GM21737 (cell line): Measurements from ENCODE around the gene MYO1H.

Source experiments
- ATAC-seq: cut with Tn5 transposase; IDR thresholded peaks from one replicate; pipeline ENCODE4 v1.9.1; 2021; ENCODE audit warnings: mild to moderate bottlenecking, moderate library complexity; ENCODE audit not compliant: unreplicated experiment

Gene MYO1H

GRCh38 chr12:109447482-109447881 lies 99.8 kb downstream of the MYO1H start:
- ATAC-seq: no peak

- ATAC-seq: no peak
These were observed 100.6 kb downstream of the MYO1H start for GRCh38 chr12:109448272-109448671.

DNA sequence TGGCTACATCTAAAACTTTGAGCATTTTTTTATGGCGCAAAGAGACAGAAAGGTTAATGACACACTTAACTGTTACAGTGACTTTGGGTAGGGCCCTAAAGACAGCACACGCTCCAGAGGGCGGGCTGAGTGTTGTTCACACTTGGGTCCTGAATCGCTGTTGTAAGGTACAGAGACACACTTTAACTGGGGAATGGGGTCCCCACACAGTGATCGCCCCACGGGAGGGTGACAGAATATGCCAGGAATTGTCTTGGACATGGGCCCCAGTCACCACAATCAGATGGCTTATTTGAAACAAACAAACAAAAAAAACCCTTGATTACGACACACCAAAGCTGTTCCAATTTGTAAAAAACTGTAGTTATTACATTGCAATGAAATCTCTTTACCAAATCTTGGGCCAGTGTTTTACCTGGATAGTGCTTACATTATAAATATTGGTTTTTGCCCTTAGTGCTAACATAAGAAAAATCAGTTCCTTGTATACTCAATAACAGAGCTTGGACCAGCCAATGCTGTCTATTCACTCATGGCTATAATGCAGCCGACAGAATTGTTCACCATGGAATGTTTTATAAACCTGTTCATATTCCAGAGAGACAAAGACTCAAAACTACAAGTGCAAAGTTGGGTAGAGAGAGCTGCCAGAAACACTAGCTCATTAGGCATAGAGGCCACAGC lies 101.1 kb downstream of the MYO1H start:
- ATAC-seq: no peak

DNA sequence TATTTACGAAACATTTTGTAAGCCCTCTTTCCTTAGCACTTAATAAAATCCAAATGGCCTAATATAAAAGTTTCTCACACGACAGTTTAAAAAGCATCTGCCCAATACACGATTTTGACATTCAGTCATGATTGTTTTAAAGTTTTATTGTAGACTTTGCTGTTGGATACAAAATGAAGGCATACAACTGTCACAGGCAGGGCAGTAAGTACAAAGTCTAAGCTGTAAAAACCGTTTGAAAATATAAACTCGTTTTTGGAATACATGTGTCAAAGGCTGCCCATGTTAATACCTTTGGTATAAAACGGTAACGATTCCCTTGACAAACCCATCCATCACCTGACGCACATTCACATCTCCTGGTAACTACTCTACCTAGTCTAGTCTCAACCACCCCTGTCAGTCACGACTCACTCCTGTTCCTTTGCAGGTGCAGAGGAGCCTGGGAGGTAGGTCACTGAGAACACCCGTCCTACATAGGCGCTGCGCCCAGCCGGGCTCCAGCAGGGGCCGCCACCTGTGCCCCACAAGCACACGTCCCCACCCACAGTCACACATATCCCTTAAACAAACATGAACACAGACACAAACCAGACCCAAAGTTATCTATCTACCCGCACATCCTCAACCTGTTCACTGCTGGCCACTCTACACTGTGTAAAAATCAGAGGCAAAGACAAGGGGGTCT lies 102.3 kb downstream of the MYO1H start:
- ATAC-seq: no peak

GRCh38 chr12:109450980-109451379 lies 103.3 kb downstream of the MYO1H start:
- no peak for ATAC-seq

- ATAC-seq: no peak
These were observed 103.7 kb downstream of the MYO1H start for GRCh38 chr12:109451400-109451799.

GRCh38 chr12:109452489-109452888 lies 104.8 kb downstream of the MYO1H start:
- no peak for ATAC-seq

DNA sequence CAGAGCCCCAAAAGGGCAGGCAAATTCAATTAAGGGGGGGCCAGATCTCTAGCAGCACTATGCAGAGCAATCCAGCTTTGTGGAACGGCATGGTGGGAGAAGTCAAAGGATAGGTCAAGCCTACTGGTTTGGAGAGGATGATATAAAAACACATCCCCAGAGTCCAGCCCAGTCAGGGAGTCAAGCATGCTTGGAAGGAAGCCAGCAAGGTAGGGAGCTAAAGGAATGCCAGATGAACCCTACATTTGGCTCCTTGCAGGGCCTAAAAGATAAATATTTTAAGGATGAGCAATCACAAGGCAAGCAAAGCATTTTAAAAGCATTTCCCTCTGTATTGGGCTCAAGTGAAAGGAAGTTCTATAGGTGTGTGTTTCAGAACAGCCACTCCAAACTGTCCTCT lies 108.0 kb downstream of the MYO1H start:
- no peak for ATAC-seq

GRCh38 chr12:109458086-109458485 lies 110.4 kb downstream of the MYO1H start:
- ATAC-seq: no peak

GRCh38 chr12:109458771-109459208 lies 111.1 kb downstream of the MYO1H start:
- no peak for ATAC-seq

- ATAC-seq: no peak
These were observed 111.5 kb downstream of the MYO1H start for GRCh38 chr12:109459247-109459646.

DNA sequence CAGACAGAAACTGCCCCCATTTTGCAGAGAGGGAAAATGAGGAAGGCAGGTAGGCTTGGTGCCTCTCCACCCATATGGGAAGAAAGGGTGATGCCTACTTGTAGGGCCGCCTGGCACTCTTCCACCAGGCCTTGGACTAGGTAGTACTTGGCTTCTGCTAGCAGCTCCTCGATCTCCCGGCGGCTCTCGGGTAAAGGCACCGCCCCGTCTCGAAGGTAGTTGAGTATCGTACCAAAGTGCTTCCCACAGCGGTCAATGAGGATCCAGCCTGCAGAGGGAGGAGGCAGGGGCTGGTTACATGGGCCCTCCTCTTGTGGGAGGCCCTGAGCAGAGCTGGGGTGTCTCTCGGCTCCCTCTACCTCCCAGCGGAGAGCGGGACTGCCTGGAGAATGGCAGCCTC lies 112.8 kb downstream of the MYO1H start:
- no peak for ATAC-seq

GRCh38 chr12:109461049-109461845 lies 113.5 kb downstream of the MYO1H start:
- no peak for ATAC-seq

- no peak for ATAC-seq
These were observed 114.4 kb downstream of the MYO1H start for GRCh38 chr12:109461846-109462756.

DNA sequence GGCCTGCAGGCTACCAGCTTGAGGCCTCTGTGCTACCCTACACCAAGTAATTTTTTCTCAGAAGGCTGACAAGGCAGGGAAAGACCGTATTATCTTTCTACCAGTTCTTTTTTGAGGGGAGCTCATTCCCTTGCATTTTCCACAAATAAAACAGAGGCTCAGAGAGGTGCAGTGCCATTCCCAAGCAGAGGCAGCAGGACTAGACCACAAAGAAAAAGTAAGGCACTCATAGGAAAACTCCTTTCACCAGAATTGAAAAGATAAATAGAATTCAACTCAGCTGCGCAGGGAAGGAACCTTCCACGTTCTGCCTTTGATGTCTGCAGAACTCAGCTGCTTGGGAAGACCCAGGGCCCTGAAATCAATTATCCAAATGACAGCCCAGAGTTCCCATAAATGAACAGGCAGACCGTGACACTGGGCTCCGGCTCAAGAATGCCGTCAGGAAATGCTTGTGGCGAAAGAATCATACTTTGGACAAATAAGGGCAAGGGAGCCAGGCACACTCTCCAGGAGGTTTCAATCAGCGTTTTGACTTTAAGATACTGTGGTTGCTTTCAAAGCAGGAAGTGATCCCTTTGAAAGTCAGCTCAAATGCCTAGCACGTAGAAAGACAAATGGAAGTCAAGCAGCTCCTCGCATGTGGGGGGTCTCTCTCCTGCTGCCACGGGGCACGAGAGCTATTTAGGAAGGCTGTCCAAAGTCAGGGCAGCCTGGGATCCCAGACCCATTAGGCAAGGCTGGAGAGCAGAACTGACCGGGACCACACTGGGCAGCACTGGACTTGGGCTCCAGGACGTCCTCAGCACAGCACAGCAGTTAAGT lies 115.4 kb downstream of the MYO1H start:
- no peak for ATAC-seq

DNA sequence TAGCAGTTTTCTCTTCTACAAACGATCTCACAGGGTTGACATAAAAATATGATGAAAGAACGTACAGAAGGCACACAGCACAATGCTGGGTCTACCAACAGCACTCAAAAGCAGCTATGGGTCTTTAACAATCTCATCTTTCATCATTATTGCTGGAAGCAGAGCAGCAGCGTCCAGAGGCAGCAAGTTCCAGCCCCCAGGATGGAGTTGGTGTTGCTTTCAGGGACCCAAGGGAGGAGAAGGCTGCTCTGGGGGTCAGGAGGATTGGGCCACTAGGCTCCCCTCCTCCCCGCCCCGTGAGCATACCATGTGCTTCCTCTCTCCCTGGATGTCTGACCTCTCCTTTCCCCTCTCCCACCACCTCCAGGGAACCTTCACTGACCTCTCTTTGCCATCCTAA lies 116.1 kb downstream of the MYO1H start:
- no peak for ATAC-seq

DNA sequence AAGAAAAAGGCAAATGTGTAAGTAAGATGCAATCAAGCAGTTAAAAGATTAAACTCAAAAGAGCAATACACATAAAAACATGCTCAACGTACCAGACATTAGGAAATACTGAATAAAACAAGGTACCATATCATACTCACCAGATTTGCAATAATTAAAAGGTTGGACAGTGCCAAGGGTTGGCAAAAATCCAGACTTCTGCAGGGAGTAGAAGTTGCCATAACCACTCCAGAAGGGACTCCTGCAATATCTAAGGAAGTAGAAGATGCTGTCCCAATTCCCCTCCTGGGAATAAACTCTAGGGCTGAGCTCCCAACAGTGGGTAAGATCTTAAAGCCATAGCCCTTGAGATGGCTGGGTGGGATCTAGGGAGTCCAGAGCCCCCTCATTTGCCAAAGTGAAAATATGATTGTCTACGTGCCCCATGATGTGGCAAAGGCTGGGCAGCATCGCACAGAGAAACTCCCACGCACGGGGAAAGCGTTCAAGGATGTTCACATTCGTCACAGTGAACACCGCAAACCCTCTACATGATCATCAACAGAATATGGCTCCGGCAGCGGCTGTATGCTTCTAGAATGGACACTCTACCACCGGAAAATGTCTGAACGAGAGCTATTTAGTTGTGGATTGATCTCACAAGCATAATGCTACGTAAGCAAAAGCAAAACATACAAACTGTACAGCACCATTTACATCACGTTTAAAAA lies 117.1 kb downstream of the MYO1H start:
- no peak for ATAC-seq

GRCh38 chr12:109466305-109466704 lies 118.6 kb downstream of the MYO1H start:
- no peak for ATAC-seq

GRCh38 chr12:109466821-109467220 lies 119.1 kb downstream of the MYO1H start:
- no peak for ATAC-seq
